T-helper 2 cell treated with Interferon-gamma antibody and Interleukin-4, amounts not matched to agents 5 μg/mL and 100 μg/mL, for 36 hours (primary cell): Measurements from ENCODE around the gene TPRN.

ENCODE experiments used
- DNase-seq: peaks from one replicate; pipeline ENCODE4 v3.0.0; 2021; ENCODE audit warnings: low spot score
- H3K27ac Mint-ChIP-seq: one replicate; pipeline ENCODE4 v1.8.0; 2021; ENCODE audit warnings: mild to moderate bottlenecking, mixed read lengths
- H3K27me3 Mint-ChIP-seq: one replicate; pipeline ENCODE4 v1.8.0; 2021; ENCODE audit warnings: low read depth, mixed read lengths
- H3K36me3 Mint-ChIP-seq: one replicate; pipeline ENCODE4 v1.8.0; 2021; ENCODE audit warnings: low read depth, mixed read lengths
- H3K4me1 Mint-ChIP-seq: one replicate; pipeline ENCODE4 v1.8.0; 2021; ENCODE audit warnings: low read depth, mixed read lengths
- H3K4me3 Mint-ChIP-seq: one replicate; pipeline ENCODE4 v1.8.0; 2022; ENCODE audit warnings: mild to moderate bottlenecking, moderate library complexity, mixed read lengths
- H3K9me3 Mint-ChIP-seq: one replicate; pipeline ENCODE4 v1.8.0; 2021; ENCODE audit warnings: mixed read lengths

TPRN gene

GRCh38 chr9:137214620-137215019 lies 14.1 kb upstream of the TPRN start:
- H3K9me3 Mint-ChIP-seq = no peaks in the 10 kb centered on the region
- H3K36me3 Mint-ChIP-seq = peaks cover 6% of the 10 kb centered on the region
- DNase-seq = no peak
- H3K4me1 Mint-ChIP-seq = no peaks in the 10 kb centered on the region
- H3K4me3 Mint-ChIP-seq = no peak overlapping the region
- no peak overlapping the region for H3K27ac Mint-ChIP-seq
- no peaks in the 10 kb centered on the region for H3K27me3 Mint-ChIP-seq

- Mint-ChIP-seq H3K4me1 (no peaks in the 10 kb centered on the region), H3K4me3 (no peak overlapping the region), H3K27ac (no peak overlapping the region)
Observed at GRCh38 chr9:137213160-137214060, 12.9 kb upstream of the TPRN start.

DNA sequence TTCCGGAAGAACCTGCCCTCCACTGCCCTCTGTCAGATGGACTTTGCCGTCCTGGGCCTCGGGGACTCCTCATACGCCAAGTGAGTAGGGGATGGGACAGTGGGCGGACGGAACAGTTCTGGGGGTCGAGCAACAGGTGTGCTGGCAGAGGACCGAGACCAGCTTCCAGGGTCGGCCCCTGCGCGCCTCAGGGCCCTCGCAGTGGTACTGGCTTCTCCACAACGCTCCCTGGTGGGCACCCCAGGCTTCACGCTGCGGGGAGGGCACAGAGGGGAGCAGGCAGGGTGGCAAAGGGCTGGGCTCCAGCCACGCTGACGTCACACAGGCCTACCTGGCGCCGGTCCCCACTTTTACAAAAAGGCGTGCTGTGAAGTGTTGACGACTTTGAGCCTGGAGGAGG lies 12.0 kb upstream of the TPRN start:
- Mint-ChIP-seq H3K27ac (no peak overlapping the region), H3K4me3 (no peak overlapping the region), H3K4me1 (peaks cover 1% of the 10 kb centered on the region), H3K27me3 (no peaks in the 10 kb centered on the region), H3K36me3 (peaks cover 10% of the 10 kb centered on the region), H3K9me3 (no peaks in the 10 kb centered on the region)
- DNase-seq = no peak

More at GRCh38 chr9:137213160-137214060, 12.9 kb upstream of the TPRN start:
- Mint-ChIP-seq H3K36me3 (peaks cover 9% of the 10 kb centered on the region), H3K9me3 (no peaks in the 10 kb centered on the region), H3K27me3 (no peaks in the 10 kb centered on the region)
- no peak for DNase-seq

DNA sequence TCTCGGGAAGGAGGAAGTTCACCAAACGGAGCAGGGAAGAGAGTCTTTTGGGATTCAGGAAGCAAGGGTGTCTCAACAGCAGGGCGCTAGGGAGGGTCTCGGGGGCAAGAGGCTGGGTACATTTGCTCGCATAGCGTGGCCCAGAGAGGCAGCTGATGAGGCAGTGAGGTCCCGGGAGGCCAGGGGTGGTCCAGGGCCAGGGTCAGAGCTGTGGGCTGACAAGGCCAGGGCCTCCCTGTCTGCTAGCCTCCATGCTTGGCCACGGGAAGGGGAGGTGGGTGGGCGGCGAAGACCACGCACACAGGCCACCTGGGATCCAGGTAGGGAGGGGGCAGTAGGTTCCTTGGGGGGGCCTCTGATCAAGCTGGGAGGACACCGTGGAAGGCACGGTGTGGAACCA lies 11.0 kb upstream of the TPRN start:
- peaks cover 15% of the 10 kb centered on the region for H3K36me3 Mint-ChIP-seq
- H3K27ac Mint-ChIP-seq = no peak overlapping the region
- H3K9me3 Mint-ChIP-seq = no peaks in the 10 kb centered on the region
- no peaks in the 10 kb centered on the region for H3K27me3 Mint-ChIP-seq
- H3K4me3 Mint-ChIP-seq = no peak overlapping the region
- H3K4me1 Mint-ChIP-seq = peaks cover 9% of the 10 kb centered on the region
- DNase-seq = no peak

GRCh38 chr9:137206602-137207001 lies 6.1 kb upstream of the TPRN start:
- Mint-ChIP-seq H3K27ac (peak overlapping the region; percentile 92), H3K9me3 (no peaks in the 10 kb centered on the region), H3K4me3 (peak overlapping the region; percentile 95), H3K4me1 (peaks cover 25% of the 10 kb centered on the region), H3K27me3 (no peaks in the 10 kb centered on the region), H3K36me3 (peaks cover 14% of the 10 kb centered on the region)
- no peak for DNase-seq

DNA sequence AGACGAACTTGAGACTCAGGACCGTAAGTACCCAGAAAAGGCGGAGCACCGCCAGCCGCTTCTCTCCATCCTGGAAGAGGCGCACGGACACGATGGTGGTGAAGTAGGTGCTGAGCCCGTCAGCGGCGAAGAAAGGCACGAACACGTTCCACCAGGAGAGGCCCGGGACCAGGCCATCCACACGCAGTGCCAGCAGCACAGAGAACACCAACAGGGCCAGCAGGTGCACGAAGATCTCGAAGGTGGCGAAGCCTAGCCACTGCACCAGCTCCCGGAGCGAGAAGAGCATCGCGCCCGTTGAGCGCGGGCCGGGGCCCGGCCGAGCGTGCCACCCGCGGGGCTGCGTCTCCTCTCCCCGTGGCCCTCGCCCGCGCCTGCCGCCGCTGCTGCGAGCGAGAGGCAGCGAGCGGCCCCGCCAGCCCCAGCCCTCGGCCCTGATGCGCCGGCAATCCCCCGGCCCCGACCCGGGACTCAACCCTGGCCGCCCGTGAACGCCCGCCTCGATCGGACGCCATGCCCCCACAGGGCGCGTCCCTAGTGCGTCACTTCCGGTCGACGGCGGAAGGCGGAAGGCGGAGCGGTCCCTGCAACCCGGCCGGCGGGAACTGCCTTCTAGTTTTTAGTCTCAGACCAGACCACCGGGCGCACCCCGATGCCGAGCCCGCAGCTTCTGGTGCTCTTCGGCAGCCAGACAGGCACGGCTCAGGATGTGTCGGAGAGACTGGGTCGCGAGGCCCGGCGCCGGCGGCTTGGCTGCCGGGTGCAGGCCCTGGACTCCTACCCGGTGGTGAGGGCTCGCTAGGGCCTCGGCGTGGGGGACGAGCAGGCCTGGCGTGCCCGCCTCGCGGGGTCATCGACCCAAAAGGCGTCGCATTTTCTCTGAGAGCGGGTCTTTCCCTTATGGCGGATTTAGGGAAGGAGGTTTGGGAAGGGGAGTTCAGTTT lies 4.9 kb upstream of the TPRN start, which contains the start of the genes NDOR1 and TMEM203:
Gene NDOR1, plus strand, starts transcription at position 575 of the 944 bp plus-strand sequence. Its CDS starts 78 bp downstream, at position 653.
Gene TMEM203, minus strand, starts transcription at position 523 of the 944 bp plus-strand sequence. Its CDS starts 234 bp downstream, at position 289.
- DNase-seq = peak; percentile 94
- Mint-ChIP-seq H3K36me3 (peaks cover 14% of the 10 kb centered on the region), H3K4me3 (peak within 1 kb of the TSS; percentile 95), H3K27ac (peak within 1 kb of the TSS; percentile 93), H3K9me3 (no peaks in the 10 kb centered on the region), H3K4me1 (peaks cover 29% of the 10 kb centered on the region), H3K27me3 (no peaks in the 10 kb centered on the region)

DNA sequence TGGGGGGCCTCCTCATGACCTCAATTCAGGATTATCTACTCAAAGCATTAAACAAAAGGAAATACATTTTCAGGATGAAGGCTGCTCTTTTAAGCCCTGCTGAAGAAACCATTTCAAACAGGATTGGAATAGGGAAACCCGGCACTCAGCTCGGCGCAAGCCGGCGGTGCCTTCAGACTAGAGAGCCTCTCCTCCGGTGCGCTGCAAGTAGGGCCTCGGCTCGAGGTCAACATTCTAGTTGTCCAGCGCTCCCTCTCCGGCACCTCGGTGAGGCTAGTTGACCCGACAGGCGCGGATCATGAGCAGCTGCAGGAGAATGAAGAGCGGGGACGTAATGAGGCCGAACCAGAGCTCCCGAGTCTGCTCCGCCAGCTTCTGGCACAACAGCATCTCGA lies 4.2 kb upstream of the TPRN start:
- Mint-ChIP-seq H3K27ac (peak overlapping the region; percentile 93), H3K27me3 (no peaks in the 10 kb centered on the region), H3K36me3 (peaks cover 12% of the 10 kb centered on the region), H3K9me3 (no peaks in the 10 kb centered on the region), H3K4me3 (peak overlapping the region; percentile 95), H3K4me1 (peaks cover 29% of the 10 kb centered on the region)
- no peak for DNase-seq

DNA sequence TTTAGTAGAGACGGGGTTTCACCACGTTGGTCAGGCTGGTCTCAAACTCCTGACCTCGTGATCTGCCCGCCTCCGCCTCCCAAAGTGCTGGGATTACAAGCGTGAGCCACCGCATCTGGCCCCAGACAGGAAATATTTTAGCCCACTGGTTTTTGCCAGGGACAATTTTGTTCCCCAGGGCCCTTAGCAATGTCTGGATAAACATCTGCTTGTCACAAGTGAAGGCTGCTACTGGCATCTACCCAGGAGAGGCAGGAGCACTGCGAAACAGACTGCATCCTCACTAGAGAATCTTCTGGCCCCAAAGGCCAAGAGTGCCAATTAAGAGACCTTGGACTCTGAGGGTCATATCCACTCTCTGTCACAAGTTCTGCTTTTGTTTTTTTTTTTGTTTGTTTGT lies 2.4 kb upstream of the TPRN start:
- Mint-ChIP-seq H3K9me3 (no peaks in the 10 kb centered on the region), H3K4me1 (peaks cover 31% of the 10 kb centered on the region), H3K4me3 (no peak overlapping the region), H3K36me3 (peaks cover 9% of the 10 kb centered on the region), H3K27ac (no peak overlapping the region), H3K27me3 (no peaks in the 10 kb centered on the region)
- DNase-seq = no peak

- peak overlapping the region; percentile 82 for H3K4me3 Mint-ChIP-seq
- H3K27me3 Mint-ChIP-seq = no peaks in the 10 kb centered on the region
- H3K9me3 Mint-ChIP-seq = no peaks in the 10 kb centered on the region
- H3K27ac Mint-ChIP-seq = peak overlapping the region; percentile 72
- peaks cover 21% of the 10 kb centered on the region for H3K4me1 Mint-ChIP-seq
- no peak for DNase-seq
- peaks cover 4% of the 10 kb centered on the region for H3K36me3 Mint-ChIP-seq
Observed at GRCh38 chr9:137201205-137201868, 796 bp upstream of the TPRN start.

GRCh38 chr9:137199411-137200121 lies 975 bp downstream of the TPRN start:
- DNase-seq = no peak
- Mint-ChIP-seq H3K27me3 (no peaks in the 10 kb centered on the region), H3K36me3 (peaks cover 4% of the 10 kb centered on the region), H3K9me3 (no peaks in the 10 kb centered on the region), H3K4me3 (peak overlapping the region; percentile 83), H3K27ac (peak overlapping the region; percentile 55), H3K4me1 (peaks cover 18% of the 10 kb centered on the region)

GRCh38 chr9:137198902-137199283 lies 1.6 kb downstream of the TPRN start:
- Mint-ChIP-seq H3K27ac (no peak overlapping the region), H3K36me3 (peaks cover 4% of the 10 kb centered on the region), H3K27me3 (no peaks in the 10 kb centered on the region), H3K4me1 (peaks cover 13% of the 10 kb centered on the region), H3K4me3 (no peak overlapping the region), H3K9me3 (no peaks in the 10 kb centered on the region)
- no peak for DNase-seq

DNA sequence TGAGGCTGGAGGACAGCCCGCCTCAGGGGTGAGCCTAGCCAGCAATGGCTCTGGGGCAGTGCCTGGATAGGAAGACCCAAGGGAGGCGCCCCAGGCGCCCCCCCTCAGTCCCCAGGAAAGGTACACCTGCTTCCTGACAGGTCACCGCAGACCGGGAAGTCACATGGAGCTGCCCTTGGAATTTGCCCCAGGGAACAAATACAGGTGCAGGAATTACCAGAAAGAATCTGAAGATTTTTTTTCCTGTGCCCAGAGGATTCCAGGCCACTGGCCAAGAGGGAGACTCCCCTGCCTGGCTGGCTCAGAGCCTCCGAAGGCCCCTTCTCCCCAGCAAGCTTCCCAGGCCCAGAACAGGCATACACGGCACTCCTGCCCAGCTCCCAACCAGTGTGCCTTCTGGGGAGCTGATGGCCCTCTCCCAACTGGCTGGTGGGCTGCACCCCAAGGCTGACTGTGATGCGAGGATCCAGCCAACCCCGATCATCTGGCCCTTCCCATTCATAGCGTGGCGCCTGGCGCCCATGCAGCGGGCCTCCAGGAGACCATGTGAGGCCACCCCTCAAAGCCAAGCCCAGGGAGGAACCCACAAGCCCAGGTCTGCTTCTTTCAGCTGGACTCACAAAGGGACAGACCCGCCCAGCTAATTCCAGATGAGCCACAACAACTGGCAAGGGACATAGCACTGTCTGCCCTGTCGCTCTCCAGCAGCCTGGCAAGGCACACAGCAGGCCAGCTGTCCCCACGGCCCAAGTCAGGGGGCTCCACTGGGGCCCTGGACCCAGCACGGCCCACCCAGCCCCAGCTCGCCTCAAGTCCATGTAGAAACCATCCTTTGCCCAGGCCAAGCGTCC lies 2.3 kb downstream of the TPRN start:
- H3K36me3 Mint-ChIP-seq = peaks cover 4% of the 10 kb centered on the region
- H3K27ac Mint-ChIP-seq = no peak overlapping the region
- no peaks in the 10 kb centered on the region for H3K27me3 Mint-ChIP-seq
- peaks cover 12% of the 10 kb centered on the region for H3K4me1 Mint-ChIP-seq
- H3K9me3 Mint-ChIP-seq = no peaks in the 10 kb centered on the region
- DNase-seq = no peak
- H3K4me3 Mint-ChIP-seq = no peak overlapping the region
